ENCODE results near the gene CGB5.

- TF ChIP-seq TAF1 (IDR thresholded peaks at IDR 0.05; ENCODE audit: low read depth, low read length) (no peak), POLR2AphosphoS5 (IDR thresholded peaks at IDR 0.05; ENCODE audit: low read depth, low read length) (no peak)
Measured at GRCh38 chr19:49056101-49056901, 12.7 kb downstream of the CGB5 start.

Measured in GM12891 (cell line).